ENCODE data around the gene SLC9A3.

SLC9A3 gene

DNA sequence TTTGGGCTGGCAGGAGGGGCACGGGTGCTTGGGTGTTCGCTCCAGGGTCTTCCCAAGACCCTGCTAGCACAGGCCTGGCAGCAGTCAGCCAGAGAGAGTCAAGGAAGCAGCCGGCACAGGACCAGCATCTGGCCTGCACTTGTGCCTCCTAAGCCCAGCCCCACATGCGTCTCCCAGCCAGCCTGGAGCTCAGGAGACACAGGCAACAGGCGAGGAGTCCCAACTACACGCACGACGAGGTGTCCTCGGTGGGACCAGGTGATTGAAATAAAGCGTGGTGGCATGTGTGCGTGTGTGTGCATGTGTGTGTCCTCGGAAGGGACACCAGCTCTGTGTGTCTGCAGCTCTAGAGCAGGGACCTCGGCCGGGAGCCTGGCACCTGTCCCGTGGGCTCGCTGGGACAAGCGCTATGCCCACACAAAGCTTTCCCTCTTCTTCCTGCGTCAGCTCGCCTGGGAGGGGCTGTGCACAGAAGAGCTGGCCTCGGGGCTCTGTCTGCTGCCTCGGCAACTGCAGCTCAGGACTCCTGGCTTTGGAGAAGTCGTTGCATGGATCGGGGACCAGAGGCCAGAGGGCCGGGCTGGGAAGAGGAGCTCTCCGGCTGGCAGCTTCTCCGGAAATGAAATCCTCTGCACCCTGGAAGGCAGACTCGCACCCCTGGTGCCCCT lies 14.7 kb upstream of the SLC9A3 start:
- DNase-seq (ENCODE audit: low read depth), result no peak

DNA sequence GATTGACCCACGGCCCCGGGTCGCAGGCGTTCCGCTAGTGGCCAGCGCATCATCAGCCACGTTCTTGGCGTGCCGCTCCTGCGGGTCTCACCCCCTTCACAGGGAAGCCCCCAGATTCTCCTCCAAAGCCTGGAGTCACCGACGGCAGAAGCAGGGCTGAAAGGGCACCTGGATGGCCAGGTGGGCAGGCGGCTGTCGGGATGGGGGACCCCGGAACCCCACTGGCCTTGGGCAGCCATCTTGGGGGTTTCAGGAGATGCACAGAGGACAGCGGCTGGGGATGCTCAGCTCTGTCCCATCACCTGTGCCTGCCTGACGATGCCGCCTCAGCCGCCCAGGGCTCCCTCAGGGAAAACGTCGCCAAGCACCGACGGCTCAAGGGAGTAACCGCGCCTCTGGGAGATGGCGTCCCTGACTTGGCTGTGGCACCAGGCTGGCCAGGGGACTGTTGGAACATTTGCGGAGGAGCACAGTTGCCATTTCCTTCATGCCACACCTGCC lies 14.1 kb upstream of the SLC9A3 start:
- DNase-seq (ENCODE audit: low read depth), result no peak

DNA sequence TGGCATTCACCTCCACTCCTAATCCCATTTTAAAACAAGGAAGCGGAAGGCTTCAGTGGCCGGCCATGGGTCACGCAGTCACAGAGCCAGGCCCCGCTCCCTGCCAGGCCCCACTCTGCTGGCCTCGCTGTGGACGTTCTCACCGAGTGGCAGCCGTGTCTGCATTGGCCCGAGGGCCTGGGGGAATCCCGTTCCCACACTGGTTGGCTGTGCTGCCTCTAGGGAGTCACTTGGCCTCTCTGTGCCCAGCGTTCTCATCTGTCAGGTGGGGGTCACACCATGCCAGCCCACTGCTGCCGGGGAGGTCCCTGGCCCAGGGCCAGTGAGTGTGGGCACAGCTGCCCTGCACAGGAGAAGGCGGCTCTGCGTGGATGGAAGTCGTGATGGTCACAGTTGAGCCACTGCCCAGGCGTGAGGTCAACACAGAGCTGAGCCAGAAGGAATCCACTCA lies 13.4 kb upstream of the SLC9A3 start:
- DNase-seq (ENCODE audit: low read depth), result no peak

GRCh38 chr5:537098-537497 lies 12.8 kb upstream of the SLC9A3 start:
- DNase-seq (ENCODE audit: low read depth), result no peak

- DNase-seq (ENCODE audit: low read depth), result no peak
Observed at GRCh38 chr5:535846-536698, 11.8 kb upstream of the SLC9A3 start.

- DNase-seq (ENCODE audit: low read depth), result no peak
Observed at GRCh38 chr5:534743-535671, 10.8 kb upstream of the SLC9A3 start.

GRCh38 chr5:533955-534742 lies 9.9 kb upstream of the SLC9A3 start:
- DNase-seq (ENCODE audit: low read depth), result no peak

- DNase-seq (ENCODE audit: low read depth), result no peak
Observed at GRCh38 chr5:533243-533954, 9.2 kb upstream of the SLC9A3 start.

- no peak for DNase-seq (ENCODE audit: low read depth)
Observed at GRCh38 chr5:532521-533242, 8.4 kb upstream of the SLC9A3 start.

DNA sequence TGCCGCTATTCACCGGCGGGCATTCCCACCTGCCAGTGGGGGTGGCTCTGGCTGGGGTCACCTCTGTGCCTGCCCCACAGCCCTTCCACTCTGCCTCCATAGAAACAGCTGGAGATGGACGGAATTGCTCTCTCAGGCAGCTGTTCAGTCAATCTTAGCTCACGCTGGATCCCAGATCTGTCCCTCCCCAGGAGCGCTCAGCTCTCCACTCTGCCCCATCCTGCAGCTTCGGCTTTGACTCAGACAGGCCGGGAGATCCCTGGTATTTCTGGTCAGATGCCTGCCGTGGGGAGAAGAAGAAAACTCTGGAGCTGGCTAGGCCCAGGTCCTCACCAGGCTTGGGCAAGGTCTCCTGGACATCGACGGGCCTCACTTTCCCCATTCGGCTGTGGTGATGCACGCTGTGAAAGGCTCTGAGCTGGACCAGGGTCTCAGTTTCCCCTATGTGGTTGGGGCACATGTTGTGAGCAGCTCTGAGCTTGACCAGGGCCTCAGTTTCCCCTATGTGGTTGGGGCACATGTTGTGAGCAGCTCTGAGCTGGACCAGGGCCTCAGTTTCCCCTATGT lies 7.6 kb upstream of the SLC9A3 start:
- DNase-seq (ENCODE audit: low read depth), result no peak

DNA sequence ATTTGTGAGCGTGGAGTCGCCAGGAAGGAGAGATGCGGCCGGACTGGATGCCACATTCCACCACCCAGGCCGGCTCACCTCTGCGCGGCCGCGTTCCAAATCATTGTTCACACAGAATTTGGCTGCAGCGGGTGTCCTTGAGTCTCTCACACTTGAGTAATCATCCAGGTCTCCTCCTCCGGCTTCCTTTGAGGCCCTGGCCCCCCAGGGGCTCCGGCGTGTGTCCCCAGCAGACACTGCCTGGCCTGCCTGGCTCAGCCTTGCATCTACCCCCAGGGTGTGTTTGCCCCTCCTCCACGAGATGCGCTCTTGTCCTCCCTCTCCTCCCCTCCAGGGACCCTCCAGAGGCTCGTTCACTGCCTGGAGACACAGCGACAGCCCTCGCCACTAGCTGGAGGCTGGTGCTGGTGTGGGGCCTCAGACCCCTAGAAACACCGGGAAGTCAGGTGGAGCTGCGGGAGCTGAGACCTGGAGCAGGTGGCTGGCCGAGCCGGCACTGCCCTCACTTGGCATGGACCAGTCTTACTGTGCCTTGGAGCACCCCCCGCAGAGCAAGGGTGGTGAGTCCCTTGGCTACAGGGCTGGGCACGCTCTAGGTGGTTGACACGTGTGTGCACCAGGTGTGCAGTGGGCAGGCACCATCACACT lies 7.0 kb upstream of the SLC9A3 start:
- no peak for DNase-seq (ENCODE audit: low read depth)

GRCh38 chr5:530001-530955 lies 6.0 kb upstream of the SLC9A3 start:
- no peak for DNase-seq (ENCODE audit: low read depth)

DNA sequence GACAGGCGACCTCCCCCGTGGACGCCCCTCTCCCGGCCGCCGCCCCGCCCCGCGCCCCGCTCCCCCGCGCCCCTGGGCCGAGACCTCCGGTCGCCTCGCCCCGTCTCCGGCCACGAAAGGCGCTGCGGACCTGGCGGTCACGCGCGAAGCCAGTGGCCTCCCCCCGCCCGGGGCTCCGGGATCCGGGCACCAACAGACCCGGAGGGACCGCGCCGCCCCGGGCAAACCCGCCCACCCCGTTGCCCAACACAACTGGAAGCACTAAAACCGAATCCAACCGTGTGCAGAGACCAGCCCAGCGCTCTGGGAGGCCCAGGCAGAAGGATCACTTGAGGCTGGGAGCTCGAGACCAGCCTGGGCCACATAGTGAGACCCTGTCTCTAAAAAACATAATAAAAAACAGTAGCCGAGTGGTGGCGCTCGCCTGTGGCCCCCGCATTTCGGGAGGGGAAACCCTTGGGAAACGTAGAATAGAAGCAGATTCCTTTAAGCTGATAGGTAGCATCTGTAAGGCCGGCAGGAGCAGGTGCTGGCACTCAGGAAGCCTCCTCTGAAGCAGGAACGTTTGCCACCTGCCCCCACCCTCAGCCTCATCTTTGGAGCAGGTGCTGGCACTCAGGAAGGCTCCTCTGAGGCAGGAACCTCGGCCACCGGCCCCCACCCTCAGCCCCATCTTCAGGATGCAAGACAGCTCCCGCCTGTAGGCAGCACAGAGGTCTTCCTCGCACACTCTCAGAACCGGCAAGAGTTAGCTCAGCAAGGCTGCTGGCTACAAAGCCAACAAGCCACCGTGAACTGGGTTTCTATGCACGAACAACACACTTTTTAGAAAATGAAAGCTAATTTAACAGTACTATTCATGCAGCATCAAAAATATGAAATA lies 4.6 kb upstream of the SLC9A3 start:
- no peak for DNase-seq (ENCODE audit: low read depth)

DNA sequence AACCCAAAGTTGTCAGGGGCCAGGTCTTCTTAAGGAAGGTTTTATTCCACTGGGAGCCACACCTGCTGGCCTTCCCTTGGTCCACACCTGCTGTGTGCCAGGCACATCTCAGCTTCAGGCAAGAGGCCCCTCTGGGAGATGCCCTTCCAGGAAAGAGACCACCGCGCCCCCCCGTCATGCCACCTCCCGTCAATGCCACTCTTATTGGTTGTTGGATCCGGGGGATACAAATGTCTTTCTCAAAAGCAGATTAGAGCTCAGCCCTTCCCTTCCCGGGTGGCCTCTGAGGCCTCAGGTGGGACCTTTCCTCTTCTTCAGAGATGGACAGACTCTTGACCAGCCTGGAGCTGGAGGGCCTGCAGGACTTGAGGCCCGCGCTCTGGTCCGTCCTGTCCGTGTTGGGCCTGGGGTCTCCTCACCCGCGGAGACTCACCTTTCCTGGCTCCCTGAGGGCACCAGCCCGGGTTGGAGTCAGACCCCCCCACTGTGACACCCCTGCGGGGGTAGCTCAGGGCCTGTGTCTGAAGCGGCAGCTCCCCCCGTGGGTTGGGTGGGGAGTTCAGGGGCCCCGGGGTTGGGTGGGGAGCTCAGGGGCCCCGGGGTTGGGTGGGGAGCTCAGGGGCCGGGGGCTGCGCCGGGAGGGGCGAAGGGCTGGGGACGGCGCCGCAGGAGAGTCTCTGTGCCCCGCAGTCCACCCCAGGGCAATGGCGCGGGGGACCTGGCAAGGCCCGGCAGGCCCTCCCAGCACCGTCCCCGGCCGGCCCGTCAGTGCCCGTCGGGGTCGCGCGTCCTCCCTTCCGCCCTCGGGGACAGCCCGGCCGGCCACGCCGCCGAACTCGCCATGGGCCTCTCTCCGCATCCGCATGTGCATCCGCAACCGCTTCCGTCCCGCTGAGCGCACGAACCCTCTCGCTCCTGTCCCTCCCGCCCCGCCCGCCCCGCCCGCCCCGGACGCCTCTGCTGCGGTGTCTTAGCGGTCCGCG lies 3.7 kb upstream of the SLC9A3 start:
- DNase-seq (ENCODE audit: low read depth), result no peak

DNA sequence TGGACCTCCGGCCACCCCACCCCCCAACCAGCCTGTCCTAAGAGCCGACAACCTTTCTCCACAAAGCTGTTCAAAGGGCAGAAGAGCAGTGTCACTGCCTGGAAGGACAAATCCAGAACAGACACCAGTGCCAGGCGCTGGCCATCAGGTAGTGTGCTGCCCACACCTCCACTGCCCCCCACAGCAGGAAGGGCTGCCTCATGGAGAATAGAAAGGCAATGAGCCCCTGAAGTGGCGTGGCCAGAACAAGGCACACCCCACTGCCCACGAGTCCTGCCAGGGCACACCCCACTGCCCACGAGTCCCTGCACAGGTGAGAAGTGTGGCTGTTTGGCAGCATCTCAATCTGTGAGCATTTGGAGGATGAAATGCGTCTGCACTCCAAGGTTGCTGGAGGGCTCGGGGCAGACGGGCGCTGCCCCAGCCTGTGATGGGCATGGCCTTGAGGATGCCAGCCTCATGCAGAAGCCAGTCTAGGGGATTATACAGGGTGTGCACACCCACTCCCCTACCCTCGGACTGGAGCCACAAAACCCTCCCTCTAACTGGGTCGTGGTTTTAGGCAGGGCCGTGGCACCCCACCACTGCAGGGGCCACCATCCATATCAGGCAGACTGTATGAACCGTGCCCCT lies 2.3 kb upstream of the SLC9A3 start:
- no peak for DNase-seq (ENCODE audit: low read depth)
